GM18858 (cell line): ENCODE measurements around the gene FAM76A.
"Not testable (repeated sequence)": the region's sequence is repeated elsewhere in the genome, so short reads cannot be mapped to it uniquely, and the experiment has no call there.

Experiments
- ATAC-seq: cut with Tn5 transposase; IDR thresholded peaks from one replicate; pipeline ENCODE4 v1.9.1; 2021; ENCODE audit not compliant: unreplicated experiment

The FAM76A gene

DNA sequence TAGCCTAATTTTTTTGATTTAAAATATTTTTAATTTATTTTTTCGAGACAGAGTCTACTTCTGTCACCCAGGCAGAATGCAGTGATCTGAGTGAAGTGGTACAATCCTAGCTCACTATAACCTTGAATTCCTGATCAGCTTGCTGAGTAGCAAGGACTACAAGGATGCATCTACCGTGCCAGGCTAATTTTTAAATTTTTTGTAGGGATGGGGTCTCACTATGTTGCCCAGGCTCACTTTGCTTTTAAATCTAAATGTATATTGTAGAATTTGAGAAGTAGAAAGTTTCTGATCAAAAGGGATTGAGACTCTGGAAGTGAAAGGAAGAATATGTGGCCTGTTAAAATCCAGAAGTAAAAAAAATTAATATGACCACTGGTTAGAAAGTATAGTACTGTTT is 48.9 kb downstream of the FAM76A start:
- ATAC-seq: no peak

DNA sequence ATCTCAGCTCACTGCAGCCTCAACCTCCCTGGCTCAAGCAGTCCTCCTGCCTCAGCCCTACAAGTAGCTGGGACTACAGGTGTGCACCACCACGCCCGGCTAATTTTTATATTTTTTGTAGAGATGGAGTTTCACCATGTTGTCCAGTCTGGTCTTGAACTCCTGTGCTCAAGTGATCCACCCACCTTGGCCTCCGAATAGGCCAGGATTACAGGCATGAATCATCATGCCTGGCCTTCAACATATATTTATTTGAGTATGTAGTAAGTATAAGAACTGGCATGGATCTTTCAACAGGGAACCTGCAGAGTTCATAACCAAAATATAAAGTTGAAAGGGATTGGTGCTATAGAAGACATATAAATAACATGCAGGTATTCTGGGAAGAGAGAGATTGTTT is 49.6 kb downstream of the FAM76A start:
- ATAC-seq: not testable (repeated sequence)

DNA sequence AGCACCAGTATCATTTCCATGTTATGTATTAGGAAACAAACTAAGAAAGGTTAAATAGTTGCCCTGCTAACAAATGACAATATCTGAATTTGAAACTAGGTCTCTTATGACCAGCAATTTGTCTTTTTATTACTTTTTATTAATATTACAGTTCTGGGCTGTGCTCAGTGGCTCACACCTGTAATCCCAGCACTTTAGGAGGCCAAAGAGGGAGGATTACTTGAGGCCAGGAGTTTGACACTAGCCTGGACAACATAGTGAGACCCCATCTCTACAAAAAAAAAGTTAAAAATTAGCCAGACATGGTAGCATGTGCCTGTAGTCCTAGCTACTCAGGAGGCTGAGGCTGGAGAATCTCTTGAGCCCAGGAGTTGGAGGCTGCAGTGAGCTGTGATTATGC is 50.5 kb downstream of the FAM76A start:
- not testable (repeated sequence) for ATAC-seq

DNA sequence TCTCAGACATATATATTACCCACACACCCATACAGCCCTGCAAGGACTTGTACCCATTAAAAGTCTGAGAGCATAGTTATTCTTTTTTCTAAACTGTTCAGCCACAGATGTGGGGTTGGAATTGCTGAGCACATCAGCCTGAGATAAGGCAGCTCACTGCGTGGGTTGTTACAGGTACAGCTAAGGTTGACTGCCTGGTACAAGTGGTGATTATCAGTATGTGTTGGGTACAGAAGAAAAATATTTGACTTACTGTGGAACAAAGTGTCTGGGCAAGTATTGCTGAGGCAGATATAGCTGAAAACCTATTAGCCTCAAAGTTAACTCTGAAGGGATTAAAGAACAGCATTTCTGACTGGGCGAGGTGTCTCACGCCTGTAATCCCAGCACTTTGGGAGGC is 52.3 kb downstream of the FAM76A start:
- no peak for ATAC-seq

DNA sequence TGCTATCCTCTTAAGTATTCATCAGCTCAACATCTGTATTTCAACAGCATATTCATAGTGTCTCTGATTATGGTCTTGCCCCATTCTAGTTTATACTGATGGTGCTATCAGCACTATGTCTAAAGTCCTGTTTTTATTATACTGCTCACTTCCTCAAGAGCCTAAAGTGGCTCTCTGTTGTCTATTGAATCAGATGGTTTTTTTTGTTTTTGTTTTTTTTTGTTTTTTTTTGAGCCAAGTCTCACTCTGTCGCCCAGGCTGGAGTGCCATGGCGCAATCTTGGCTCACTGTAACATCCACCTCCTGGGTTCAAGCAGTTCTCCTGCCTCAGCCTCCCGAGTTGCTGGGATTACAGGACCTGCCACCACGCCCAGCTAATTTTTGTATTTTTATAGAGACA is 53.4 kb downstream of the FAM76A start:
- no peak for ATAC-seq

DNA sequence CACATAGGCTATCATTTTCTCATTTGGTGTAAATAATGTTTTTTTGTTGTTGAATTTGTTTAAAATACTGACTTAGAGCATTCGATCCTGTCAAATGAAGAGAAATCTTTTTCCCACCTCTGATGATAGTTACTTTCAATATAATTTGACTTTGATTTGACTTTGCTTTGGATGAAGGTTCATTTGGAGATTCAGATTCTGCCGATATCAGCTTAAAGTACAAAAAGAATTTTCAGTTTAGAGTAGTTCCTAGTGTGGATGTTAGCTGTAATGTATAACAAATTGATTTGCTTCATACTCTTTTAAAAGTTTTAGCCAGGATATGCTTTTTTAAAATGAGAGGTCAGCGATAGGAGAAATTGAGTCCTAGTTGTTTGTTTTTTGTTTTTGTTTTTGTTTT is 57.2 kb downstream of the FAM76A start:
- ATAC-seq: no peak

DNA sequence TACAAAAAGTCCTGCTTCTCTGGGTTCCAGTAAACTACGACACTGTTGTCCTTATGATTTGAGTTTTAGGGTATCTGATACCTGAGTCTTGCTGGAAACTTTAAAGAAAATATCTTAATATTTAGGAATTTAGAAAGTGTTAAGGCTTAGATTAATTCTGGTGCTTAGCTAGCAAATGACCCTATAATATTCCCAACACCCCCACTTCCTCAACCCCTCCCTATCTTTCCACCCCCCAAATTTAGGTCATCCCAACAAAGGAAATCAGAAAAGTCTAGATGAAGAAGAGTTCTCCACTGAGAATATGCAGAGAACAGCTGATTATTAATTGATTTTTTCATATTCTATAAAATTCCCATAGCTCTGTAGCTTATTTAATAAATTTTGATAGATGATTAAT is 58.9 kb downstream of the FAM76A start:
- no peak for ATAC-seq

DNA sequence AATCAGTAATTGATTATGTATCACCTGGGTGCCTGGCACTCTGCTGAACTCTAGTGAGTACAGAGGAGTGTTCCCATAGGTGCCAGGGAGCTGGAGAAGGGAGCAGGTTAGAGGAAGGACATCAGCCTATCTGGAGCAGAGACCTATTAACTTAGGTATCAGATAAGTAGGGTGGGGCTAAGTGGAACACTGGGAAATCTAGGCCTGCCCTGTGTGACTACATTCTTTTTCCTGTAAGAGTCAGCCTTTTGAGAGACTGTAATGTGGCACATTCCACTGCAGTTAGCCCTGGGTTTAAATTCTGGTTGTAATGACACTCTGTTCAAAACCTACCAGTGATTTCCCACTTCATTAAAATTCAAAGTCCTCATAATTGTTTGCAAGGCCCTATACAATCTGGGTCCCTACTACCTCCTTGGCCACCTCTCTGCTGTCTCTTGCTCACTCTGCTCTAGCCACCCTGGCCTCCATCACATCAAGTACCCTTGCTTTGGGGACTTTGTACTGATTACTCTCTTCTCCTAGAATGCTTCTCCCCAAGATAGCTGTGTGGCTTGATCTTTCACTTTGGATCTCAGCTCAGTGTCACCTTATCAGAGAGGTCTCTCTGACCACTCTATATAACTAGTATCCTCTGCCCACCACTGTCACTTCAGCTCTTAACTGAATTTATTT is 60.2 kb downstream of the FAM76A start:
- ATAC-seq: no peak

DNA sequence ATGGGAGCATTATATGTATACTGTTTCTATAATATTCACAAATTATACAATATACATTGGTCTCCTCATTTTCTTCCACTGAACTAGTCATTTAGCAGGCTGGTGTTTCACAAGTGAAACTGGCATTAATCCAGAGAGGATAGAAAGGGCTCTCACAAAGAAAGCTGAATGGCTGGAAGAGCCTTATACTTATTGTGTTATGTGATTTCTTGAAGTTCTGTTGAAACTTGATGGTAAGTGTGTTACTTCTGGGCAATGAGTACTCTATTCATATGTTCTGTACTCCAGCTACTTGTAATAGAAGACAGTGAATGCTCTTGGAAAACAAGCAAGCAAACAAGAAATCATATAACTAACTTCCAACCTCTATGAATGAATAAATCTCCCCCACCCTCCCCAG is 62.1 kb downstream of the FAM76A start:
- ATAC-seq: no peak

DNA sequence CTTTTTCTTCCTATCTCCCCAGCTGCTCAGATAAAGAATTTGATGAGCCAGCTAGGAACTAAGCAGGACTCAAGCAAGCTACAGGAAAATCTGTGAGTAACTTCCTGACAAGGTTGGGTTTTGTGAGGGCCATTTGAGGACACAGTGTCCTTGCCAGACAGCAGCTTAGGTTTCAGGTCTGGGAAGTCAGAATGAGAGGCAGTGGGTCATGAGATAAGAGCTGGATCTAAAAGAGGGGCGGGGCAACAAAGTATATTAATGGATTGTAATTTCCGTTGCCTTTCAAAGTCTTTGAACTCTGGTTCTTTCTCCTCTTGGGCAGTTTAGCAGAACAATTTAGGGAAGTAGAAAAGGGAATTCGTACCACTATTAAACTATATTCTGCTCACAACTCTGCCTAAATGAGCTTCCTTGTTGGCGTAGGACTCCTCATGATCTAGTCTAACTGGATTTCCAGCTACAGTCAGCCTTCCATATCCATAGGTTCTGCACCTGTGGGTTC is 63.8 kb downstream of the FAM76A start:
- ATAC-seq: no peak

DNA sequence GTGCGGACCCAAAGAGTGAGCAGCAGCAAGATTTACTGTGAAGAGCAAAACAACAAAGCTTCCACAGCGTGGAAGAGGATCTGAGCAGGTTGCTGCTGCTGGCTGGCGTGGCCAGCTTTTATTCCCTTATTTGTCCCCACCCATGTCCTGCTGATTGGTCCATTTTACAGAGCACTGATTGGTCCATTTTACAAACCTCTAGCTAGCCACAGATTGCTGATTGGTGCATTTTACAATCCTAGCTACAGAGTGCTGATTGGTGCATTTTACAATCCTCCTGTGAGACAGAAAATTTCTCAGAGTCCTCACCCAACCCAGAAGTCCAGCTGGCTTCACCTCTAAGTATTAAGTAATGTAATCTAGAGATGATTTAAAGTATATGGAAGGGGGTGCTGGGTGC is 64.5 kb downstream of the FAM76A start:
- ATAC-seq: not testable (repeated sequence)

DNA sequence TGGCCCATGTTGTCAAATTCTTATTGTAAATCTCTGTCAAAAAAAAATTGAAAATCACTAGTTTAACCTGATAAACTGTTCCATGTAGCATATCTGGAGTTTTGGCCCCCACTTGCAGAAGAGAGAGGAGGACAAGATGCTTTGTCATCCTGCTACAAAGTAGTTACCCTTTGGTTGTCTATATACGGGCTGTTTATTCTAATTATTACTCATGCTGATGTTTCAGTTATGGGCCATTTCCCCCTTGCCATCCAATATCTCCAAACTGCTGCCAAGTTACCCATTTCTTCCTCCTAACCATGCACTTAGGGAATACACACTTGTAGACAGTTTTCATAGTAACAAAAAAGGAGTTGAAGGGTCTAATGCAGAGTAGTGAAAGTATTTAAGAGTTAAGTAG is 69.8 kb downstream of the FAM76A start:
- no peak for ATAC-seq

DNA sequence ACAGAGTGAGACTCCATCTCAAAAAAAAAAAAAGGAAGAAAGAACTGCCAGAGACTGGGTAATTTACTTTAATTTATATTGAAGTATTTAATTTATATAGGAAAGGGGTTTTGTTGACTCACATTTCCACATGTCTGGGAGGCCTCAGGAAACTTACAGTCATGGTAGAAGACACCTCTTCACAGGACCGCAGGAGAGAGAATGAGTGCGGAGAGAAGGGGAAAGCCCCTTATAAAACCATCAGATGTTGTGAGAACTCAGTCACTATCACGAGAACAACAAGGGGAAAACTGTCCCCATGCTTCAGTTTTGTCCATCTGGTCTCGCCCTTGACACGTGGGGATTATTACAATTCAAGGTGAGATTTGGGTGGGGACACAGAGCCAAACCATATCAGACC is 79.0 kb downstream of the FAM76A start:
- no peak for ATAC-seq

DNA sequence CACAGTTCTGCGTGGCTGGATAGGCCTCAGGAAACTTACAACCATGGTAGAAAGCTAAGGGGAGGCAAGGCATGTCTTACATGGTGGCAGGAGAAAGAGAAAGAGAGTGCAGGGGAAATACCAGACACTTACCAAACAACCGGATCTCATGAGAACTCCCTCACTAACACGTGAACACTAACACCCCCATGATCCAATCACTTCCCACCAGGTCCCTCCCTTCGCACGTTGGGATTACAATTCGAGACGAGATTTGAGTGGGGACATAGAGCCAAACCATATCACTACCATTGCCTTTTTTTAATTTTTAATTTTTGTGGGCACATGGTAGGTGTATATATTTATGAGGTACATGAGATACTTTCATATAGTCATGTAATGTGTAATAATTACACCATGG is 81.0 kb downstream of the FAM76A start:
- ATAC-seq: no peak

DNA sequence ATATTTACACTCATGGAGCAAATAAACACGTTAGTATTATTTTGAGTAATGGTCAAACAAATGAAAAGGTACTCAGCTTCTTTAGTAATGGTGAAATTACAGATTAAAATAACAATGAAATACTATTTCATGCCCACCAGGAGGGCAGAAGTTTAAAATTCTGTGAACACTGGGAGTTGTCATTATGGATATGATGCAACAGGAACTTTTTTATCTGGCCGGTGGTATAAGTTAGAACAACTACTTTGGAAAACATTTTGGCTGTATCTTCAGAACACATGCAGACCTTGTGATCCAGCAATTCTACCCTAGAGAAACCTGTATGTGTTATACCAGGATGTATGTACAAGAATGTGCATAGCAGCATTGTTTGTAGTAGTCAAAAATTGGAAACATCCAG is 81.6 kb downstream of the FAM76A start:
- ATAC-seq: no peak

DNA sequence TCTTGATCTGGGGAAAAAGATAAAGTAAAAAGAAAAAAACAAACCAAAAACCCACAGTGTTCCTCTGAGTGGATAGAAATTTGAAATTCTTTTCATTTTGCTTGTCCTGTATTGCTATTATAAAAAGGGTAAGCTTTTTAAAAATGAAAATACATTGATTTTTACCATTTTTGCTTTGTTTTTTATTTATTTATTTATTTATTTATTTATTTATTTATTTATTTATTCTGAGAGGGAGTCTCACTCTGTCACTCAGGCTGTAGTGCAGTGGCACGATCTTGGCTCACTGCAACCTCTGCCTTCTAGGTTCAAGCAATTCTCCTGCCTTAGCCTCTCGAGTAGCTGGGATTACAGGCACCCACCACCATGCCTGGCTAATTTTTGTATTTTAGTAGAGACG is 82.4 kb downstream of the FAM76A start:
- ATAC-seq: not testable (repeated sequence)

DNA sequence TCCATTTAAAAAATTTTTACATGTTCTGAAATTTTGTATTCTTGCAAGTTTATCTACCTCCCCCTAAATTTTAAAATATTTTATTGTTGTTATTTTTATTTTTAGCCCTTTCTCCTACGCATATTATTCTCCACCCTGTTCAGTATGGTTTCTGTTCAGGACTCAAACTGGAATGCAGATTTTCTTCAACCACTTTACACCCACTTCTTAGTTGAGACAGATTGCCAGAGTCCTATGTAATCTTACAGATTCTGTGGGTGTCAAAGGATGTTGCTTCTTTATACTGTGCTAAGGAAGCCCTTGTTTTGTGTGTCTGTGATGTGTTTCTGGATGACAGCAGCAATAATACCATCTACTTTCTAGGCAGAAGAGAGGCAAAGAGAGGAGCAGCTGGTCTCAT is 84.1 kb downstream of the FAM76A start:
- ATAC-seq: no peak

DNA sequence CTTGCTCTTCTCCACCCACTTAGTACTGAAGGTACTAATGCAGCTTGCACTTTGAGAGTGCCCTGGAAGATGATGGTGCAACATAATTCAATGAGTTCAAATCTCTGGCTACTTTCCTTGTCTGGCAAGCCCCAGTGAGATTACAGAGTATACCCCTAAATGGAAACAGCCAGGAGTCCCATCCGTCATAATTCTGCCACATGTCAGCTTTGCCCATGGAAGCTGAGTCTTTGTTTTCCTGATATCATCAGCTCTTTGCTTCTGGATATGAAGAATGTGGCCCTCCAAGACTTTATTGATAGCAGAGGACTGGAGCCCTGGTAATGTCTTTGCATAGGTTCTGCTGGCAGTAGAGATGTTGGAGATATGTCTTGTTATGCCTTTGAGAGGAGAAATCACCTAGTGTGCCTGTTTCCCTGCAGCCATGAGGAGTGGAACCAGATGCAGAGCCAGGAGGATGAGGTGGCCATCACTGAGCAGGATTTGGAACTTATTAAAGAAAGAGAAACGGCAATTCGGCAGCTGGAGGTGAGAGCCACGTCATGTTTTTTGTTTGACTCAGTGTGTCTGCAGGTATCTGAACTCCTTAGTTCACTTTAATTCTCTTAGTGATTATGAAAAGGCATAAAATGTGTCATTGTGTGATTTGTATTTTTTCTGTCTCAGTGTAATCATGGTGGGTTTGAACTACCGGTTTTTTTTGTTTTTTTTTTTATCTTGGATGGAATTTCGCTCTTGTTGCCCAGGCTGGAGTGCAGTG is 86.2 kb downstream of the FAM76A start:
- ATAC-seq: no peak
